ENCODE results near the gene CRYAA.
"Not testable (repeated sequence)": the region's sequence is repeated elsewhere in the genome, so short reads cannot be mapped to it uniquely, and the experiment has no call there.

The CRYAA gene

DNA sequence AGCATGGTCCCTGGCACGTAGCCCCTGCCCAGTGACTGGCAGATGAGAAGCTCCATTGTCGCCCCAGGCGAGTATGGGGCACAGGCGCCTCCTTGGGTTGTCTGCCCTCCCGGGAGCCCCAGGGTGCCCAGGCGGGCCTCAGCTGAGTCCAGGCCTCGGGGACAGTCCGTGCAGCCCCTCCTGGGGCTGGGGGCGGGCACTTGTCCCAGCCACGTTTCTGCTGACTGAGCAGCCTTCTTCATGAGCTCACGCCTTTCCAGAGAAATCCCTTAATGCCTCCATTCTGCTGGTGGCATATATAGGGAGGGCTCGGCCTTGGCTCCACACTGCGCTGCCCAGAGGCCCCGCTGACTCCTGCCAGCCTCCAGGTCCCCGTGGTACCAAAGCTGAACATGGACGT lies at the start of gene CRYAA:
Gene CRYAA, plus strand, starts transcription at position 301 of the 400 bp plus-strand sequence. Its CDS starts 92 bp downstream, at position 393.
- not testable (repeated sequence) for H3K4me1 Mint-ChIP-seq, ATAC-seq, H3K4me3 Mint-ChIP-seq, DNase-seq, H3K27me3 Mint-ChIP-seq, H3K27ac Mint-ChIP-seq, H3K9me3 Mint-ChIP-seq

GRCh38 chr21:43130094-43130493 lies 38.7 kb upstream of the CRYAA start:
- not testable (repeated sequence) for H3K27ac Mint-ChIP-seq, ATAC-seq, H3K9me3 Mint-ChIP-seq, H3K4me1 Mint-ChIP-seq, DNase-seq, H3K27me3 Mint-ChIP-seq, H3K4me3 Mint-ChIP-seq

DNA sequence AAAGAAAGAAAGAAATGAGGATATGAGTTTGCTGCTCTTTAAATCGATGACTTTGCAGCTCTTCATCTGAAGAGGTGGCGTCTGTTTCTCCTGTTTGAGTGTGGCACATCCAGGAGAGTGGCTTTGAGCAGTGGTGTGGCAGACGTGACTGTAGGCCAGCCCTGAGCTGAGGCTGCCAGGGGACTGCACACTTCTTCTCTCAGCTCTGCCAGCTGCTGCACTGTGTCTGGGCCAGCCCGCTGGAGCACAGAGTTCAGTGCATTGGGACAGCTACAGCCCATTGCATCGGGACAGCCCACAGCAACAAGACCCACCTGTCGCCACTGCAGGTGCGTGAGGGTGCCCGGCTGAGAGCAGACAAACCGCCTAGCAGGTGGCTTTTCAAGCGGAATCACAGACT lies 34.3 kb upstream of the CRYAA start:
- not testable (repeated sequence) for ATAC-seq, H3K4me3 Mint-ChIP-seq, H3K9me3 Mint-ChIP-seq, H3K4me1 Mint-ChIP-seq, H3K27ac Mint-ChIP-seq, H3K27me3 Mint-ChIP-seq, DNase-seq

GRCh38 chr21:43138944-43139343 lies 29.9 kb upstream of the CRYAA start:
- ATAC-seq, H3K4me1 Mint-ChIP-seq, DNase-seq, H3K4me3 Mint-ChIP-seq, H3K9me3 Mint-ChIP-seq, H3K27ac Mint-ChIP-seq, H3K27me3 Mint-ChIP-seq: not testable (repeated sequence)

DNA sequence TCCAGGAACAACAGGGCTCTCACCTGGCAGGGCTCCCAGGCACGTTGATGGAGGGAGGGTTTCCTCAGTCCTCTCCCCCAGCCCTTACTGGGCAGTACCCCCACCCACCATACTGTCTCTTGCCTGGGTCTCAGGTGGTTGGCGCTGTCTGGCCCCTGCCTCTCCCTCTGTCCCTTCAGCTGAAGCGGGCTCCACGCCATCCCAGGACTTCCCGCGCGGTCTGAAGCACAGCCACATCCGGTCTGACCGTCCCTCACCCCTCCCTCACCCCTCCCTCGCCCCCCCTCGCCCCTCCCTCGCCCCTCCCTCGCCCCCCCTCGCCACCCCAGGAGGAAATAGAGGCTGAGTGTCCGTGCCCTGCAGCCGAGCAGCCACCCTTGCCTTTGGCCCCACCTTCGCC lies 27.4 kb upstream of the CRYAA start:
- not testable (repeated sequence) for H3K27me3 Mint-ChIP-seq, H3K27ac Mint-ChIP-seq, ATAC-seq, H3K4me1 Mint-ChIP-seq, DNase-seq, H3K9me3 Mint-ChIP-seq, H3K4me3 Mint-ChIP-seq

GRCh38 chr21:43146637-43147036 lies 22.2 kb upstream of the CRYAA start:
- H3K4me1 Mint-ChIP-seq: not testable (repeated sequence)

DNA sequence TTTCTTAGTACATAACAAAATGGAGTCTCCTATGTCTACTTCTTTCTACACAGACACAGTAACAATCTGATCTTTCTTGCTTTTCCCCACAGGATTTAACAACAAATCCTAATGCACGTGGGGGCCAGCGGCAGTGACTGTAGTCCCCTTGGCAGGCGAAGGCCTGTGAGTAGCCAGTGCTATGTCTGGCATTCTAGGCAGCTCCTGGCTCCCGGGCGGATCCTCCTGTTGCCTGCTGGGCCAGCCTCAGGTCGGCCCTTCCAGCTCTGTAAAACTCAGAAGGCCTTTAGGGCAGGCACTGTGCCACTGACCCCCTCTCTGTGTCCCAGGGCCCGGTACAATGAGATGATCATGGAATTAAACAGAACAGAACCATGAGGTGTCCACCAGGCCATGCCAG lies 20.8 kb upstream of the CRYAA start:
- not testable (repeated sequence) for H3K27me3 Mint-ChIP-seq, H3K4me1 Mint-ChIP-seq, H3K27ac Mint-ChIP-seq, ATAC-seq, H3K4me3 Mint-ChIP-seq, H3K9me3 Mint-ChIP-seq, DNase-seq

More at GRCh38 chr21:43146637-43147036, 22.2 kb upstream of the CRYAA start:
- DNase-seq, H3K9me3 Mint-ChIP-seq, H3K27me3 Mint-ChIP-seq, H3K27ac Mint-ChIP-seq, H3K4me3 Mint-ChIP-seq, ATAC-seq: not testable (repeated sequence)

DNA sequence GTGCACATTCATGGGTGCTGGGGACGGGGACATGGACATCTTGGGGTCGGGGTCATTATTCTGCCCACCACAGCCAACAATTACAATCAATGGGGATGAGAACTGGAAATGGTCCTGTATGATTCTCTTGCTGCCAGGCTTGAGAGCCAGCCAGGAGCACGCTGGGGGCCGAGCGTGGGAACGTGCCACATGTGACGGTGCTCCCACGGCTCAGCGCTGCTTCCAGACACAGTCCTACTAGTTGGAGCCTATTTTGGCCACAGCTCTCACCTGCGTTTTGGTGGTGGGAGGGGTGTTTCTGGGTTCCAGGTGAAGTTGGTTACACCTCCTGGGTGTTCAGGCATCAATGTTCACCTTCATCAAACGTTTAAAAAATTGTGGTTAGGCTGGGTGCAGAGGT lies 19.5 kb upstream of the CRYAA start:
- H3K27ac Mint-ChIP-seq, DNase-seq, H3K27me3 Mint-ChIP-seq, H3K4me3 Mint-ChIP-seq, ATAC-seq, H3K9me3 Mint-ChIP-seq, H3K4me1 Mint-ChIP-seq: not testable (repeated sequence)

DNA sequence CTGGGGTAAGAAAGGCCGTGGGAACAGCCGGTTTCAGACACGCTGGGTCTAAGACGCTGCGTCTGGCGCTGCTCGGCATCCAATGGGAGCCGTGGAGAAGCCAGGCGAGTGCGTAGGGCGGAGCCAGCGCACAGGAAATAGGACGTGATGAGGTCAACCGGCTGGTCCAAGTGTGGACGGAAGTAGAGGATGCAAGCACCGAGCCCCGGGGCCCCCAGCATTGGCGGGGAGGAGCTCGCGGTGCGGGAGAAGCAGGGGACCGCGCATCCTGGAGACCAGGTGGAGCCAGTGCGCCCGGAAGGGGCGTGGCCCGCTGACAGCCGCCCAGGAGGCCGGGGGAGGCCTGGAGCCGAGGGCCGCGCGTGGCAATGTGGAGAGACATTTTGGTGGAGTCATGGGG lies 15.2 kb upstream of the CRYAA start:
- H3K4me1 Mint-ChIP-seq, H3K9me3 Mint-ChIP-seq, H3K27me3 Mint-ChIP-seq, H3K4me3 Mint-ChIP-seq, DNase-seq, H3K27ac Mint-ChIP-seq: not testable (repeated sequence)
- peak; percentile 66 for ATAC-seq

GRCh38 chr21:43159279-43160175 lies 9.3 kb upstream of the CRYAA start:
- not testable (repeated sequence) for H3K9me3 Mint-ChIP-seq, H3K4me3 Mint-ChIP-seq, H3K27ac Mint-ChIP-seq, H3K4me1 Mint-ChIP-seq, DNase-seq, H3K27me3 Mint-ChIP-seq, ATAC-seq

GRCh38 chr21:43161826-43162707 lies 6.7 kb upstream of the CRYAA start:
- H3K27ac Mint-ChIP-seq, H3K27me3 Mint-ChIP-seq, DNase-seq, H3K4me1 Mint-ChIP-seq, H3K9me3 Mint-ChIP-seq, H3K4me3 Mint-ChIP-seq, ATAC-seq: not testable (repeated sequence)

DNA sequence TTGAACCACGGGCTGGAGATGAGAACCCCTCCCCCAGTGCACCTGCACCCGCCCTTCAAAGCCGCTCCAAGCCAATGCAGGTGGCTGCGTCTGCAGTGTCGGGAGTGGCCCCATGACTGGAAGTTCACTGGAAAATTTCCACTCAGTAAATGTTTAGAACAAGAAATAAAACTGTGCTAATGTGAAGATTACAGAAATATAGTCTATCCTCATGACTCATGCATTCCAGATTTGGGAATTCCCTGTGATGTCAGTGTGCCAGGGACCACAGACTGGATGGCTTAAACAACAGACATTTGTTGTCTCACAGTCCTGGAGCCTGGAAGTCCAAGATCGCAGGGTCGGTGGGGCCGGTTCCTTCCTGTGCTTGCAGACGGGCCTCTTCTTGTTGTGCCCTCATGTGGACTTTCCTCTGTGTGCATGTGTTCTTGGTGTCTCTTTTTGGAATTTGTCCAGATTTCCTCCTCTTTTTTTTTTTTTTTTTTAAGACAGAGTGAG lies 6.1 kb upstream of the CRYAA start:
- H3K4me3 Mint-ChIP-seq, ATAC-seq, H3K4me1 Mint-ChIP-seq, H3K9me3 Mint-ChIP-seq, H3K27ac Mint-ChIP-seq, H3K27me3 Mint-ChIP-seq, DNase-seq: not testable (repeated sequence)

DNA sequence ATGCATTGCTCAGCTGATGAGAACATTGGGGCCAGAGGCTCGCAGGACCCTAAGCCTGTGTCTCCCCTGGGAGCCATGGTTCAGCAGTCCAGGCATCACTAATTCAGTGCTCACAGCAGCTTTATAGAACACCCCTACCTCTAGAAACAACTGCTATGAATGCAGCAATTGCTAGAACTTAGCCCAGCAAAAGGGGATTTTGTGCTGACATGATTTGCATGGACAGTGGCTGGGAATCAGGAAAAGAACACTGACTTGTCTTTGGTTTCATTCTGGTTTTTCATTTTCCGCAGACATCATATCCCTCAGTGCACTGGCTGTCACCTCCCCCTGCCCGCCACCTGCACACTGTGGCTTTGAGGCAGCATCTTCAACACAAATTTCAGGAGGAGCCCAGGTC lies 4.0 kb upstream of the CRYAA start:
- not testable (repeated sequence) for H3K9me3 Mint-ChIP-seq, H3K4me3 Mint-ChIP-seq, H3K4me1 Mint-ChIP-seq, H3K27ac Mint-ChIP-seq, DNase-seq, H3K27me3 Mint-ChIP-seq
- peak; percentile 59 for ATAC-seq

DNA sequence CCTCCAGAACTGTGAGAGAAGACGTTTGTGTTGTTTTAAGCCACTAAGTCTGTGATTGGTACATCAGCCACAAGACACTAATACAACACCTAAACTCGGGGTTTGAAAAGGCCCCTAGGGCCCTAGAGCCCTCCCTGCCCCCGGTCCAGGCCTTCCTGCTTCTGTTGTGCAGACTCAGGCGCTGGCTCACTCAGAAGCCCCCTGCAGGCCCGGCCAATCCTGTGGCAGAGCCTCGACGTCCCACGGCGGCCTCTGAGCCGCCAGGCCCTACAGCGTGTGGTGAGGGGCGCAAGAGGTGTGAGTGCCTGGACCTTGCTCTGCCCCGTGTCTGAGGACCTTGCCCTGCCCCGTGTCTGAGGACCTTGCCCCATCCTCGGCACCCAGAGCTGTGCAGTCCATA lies 3.1 kb upstream of the CRYAA start:
- peak; percentile 20 for ATAC-seq
- H3K9me3 Mint-ChIP-seq, H3K27ac Mint-ChIP-seq, H3K27me3 Mint-ChIP-seq, DNase-seq, H3K4me1 Mint-ChIP-seq, H3K4me3 Mint-ChIP-seq: not testable (repeated sequence)

DNA sequence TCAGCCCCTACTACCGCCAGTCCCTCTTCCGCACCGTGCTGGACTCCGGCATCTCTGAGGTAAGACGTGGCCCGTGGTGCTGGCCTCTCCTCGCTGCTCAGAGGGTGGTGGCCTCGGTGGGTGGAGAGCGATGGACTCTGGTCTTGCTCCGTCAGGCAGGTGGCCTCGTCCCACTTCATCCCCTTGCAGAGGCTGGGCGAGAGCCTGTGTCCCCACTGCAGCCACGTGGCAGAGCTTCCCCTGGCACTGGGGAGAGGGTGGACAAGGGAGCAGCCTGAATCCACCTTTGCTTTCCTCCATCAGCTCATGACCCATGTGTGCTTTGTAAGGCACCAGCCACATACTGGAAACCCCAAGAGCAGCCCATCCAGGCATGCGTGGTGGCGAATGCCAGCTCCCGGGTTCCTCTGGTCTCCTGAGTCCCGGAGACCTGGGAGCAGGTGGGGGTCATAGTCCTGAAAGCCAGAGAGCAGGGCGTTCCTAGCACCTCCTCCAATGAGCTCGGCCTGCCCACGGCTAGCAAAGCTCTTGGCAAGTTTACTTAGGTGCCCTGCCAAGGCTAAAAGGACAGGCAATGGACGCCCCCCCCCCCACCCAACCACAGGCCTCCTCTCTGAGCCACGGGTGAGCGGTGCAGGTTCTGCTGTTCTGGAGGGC lies 550 bp downstream of the CRYAA start:
- ATAC-seq, H3K9me3 Mint-ChIP-seq, H3K27ac Mint-ChIP-seq, DNase-seq, H3K4me3 Mint-ChIP-seq, H3K4me1 Mint-ChIP-seq, H3K27me3 Mint-ChIP-seq: not testable (repeated sequence)

Data from stimulated activated naive CD8-positive, alpha-beta T cell treated with anti-CD3 and anti-CD28 coated beads, Interleukin-15, amount 100 ng/mL, for 72 hours (primary cell).